H1 (cell line): ENCODE data around the gene TMCC1. TPM values are rescaled to one million over a fixed set of nuclear protein-coding genes. Genes with fewer than 3 reads are reported as not detected.

ENCODE experiments used
- JUND ChIP-seq: IDR thresholded peaks from 2 replicates; pipeline ENCODE4 v1.6.1; 2011; ENCODE audit warnings: mild to moderate bottlenecking, improper control_type of control experiment, low read length
- NRF1 ChIP-seq: IDR thresholded peaks from 2 replicates; pipeline ENCODE4 v1.6.1; 2011; ENCODE audit warnings: mild to moderate bottlenecking, low read depth, low read length, improper control_type of control experiment
- RXRA ChIP-seq: IDR thresholded peaks from 2 replicates; pipeline ENCODE4 v1.6.1; 2011; ENCODE audit warnings: low read depth, mild to moderate bottlenecking, low read length, moderate library complexity; ENCODE audit not compliant: insufficient read depth
- TAF7 ChIP-seq: optimal IDR thresholded peaks from 2 replicates; pipeline ENCODE3; 2011; ENCODE audit warnings: low read depth, mild to moderate bottlenecking, inconsistent platforms, low read length, moderate library complexity, borderline replicate concordance
- TBP ChIP-seq: IDR thresholded peaks from 2 replicates; pipeline ENCODE4 v1.6.1; 2011; ENCODE audit warnings: low read depth, low read length, improper control_type of control experiment
- YY1 ChIP-seq: IDR thresholded peaks from 2 replicates; pipeline ENCODE4 v1.6.1; 2011; ENCODE audit warnings: low read depth, mild to moderate bottlenecking, low read length
- polyA plus RNA-seq, 7 experiments: library from polyadenylated mRNA; depleted of rRNA in 3 of 7; stranded (reverse) in 5 of 7; unstranded in 2 of 7; fragments of >200 nt in 5 of 7; fragments of 200-250 nt in 2 of 7; gene quantifications; 1 replicate in 5 of 7; 2 replicates in 1 of 7; 4 replicates in 1 of 7; pipeline versions ENCODE4 v1.2.1 to v1.2.3, GENCODE V29; 2011 to 2013; ENCODE audit warnings: missing spikeins in 2 of 7, mixed read lengths in 2 of 7
- total RNA-seq: library from RNA; stranded (reverse); fragmentation: NEBNext Ultra II Directional; extraction: Animal tissue kit (Norgen Biotek cat#: 25700); gene quantifications from 2 replicates; pipeline ENCODE4 v1.2.1, GENCODE V29; 2021
- TF ChIP-seq, protein P1 (sequence below): fragments of 300-600 bp; sonication (generic); IDR thresholded peaks from 2 replicates; pipeline ENCODE4 v1.7.1; 2012; ENCODE audit warnings: low read length, moderate library complexity, mild to moderate bottlenecking, inconsistent platforms; ENCODE audit not compliant: insufficient replicate concordance

Gene TMCC1
- total and polyA plus RNA-seq, 2 of the 8 experiments (the other 6 are each of a cell fraction or from before 2014, with no cell fraction given), result 10.4 to 27.1 TPM

DNA sequence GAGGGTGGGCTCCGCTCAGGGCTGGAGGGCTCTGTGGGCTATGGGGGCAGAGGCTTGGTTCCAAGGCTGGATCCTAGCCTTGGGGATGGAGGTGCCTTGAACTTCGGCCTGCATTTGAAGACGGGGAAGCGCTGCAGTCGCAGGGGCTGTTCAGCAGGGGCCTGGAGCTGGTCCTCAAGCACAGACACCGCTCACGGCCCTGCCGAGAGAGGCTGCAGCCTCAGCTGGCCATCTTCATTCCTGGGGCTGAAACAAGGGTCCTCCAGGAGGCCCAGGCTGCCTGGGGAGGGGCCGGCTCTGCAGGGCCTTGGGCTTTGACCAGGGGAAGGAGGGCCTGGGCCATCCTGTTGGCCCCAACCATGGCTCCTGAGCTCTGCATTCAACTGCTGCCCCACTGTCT lies 261.5 kb downstream of the TMCC1 start (continued):
- TF ChIP-seq, protein P1, sequence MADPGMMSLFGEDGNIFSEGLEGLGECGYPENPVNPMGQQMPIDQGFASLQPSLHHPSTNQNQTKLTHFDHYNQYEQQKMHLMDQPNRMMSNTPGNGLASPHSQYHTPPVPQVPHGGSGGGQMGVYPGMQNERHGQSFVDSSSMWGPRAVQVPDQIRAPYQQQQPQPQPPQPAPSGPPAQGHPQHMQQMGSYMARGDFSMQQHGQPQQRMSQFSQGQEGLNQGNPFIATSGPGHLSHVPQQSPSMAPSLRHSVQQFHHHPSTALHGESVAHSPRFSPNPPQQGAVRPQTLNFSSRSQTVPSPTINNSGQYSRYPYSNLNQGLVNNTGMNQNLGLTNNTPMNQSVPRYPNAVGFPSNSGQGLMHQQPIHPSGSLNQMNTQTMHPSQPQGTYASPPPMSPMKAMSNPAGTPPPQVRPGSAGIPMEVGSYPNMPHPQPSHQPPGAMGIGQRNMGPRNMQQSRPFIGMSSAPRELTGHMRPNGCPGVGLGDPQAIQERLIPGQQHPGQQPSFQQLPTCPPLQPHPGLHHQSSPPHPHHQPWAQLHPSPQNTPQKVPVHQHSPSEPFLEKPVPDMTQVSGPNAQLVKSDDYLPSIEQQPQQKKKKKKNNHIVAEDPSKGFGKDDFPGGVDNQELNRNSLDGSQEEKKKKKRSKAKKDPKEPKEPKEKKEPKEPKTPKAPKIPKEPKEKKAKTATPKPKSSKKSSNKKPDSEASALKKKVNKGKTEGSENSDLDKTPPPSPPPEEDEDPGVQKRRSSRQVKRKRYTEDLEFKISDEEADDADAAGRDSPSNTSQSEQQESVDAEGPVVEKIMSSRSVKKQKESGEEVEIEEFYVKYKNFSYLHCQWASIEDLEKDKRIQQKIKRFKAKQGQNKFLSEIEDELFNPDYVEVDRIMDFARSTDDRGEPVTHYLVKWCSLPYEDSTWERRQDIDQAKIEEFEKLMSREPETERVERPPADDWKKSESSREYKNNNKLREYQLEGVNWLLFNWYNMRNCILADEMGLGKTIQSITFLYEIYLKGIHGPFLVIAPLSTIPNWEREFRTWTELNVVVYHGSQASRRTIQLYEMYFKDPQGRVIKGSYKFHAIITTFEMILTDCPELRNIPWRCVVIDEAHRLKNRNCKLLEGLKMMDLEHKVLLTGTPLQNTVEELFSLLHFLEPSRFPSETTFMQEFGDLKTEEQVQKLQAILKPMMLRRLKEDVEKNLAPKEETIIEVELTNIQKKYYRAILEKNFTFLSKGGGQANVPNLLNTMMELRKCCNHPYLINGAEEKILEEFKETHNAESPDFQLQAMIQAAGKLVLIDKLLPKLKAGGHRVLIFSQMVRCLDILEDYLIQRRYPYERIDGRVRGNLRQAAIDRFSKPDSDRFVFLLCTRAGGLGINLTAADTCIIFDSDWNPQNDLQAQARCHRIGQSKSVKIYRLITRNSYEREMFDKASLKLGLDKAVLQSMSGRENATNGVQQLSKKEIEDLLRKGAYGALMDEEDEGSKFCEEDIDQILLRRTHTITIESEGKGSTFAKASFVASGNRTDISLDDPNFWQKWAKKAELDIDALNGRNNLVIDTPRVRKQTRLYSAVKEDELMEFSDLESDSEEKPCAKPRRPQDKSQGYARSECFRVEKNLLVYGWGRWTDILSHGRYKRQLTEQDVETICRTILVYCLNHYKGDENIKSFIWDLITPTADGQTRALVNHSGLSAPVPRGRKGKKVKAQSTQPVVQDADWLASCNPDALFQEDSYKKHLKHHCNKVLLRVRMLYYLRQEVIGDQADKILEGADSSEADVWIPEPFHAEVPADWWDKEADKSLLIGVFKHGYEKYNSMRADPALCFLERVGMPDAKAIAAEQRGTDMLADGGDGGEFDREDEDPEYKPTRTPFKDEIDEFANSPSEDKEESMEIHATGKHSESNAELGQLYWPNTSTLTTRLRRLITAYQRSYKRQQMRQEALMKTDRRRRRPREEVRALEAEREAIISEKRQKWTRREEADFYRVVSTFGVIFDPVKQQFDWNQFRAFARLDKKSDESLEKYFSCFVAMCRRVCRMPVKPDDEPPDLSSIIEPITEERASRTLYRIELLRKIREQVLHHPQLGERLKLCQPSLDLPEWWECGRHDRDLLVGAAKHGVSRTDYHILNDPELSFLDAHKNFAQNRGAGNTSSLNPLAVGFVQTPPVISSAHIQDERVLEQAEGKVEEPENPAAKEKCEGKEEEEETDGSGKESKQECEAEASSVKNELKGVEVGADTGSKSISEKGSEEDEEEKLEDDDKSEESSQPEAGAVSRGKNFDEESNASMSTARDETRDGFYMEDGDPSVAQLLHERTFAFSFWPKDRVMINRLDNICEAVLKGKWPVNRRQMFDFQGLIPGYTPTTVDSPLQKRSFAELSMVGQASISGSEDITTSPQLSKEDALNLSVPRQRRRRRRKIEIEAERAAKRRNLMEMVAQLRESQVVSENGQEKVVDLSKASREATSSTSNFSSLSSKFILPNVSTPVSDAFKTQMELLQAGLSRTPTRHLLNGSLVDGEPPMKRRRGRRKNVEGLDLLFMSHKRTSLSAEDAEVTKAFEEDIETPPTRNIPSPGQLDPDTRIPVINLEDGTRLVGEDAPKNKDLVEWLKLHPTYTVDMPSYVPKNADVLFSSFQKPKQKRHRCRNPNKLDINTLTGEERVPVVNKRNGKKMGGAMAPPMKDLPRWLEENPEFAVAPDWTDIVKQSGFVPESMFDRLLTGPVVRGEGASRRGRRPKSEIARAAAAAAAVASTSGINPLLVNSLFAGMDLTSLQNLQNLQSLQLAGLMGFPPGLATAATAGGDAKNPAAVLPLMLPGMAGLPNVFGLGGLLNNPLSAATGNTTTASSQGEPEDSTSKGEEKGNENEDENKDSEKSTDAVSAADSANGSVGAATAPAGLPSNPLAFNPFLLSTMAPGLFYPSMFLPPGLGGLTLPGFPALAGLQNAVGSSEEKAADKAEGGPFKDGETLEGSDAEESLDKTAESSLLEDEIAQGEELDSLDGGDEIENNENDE, result no peak
- TF ChIP-seq TBP (no peak), JUND (no peak), NRF1 (no peak), TAF7 (no peak), YY1 (no peak), RXRA (no peak)
- TF ChIP-seq, all 59 proteins: peak for 0
